Measurements from ENCODE around the gene LSM7. TPM values are rescaled to one million over a fixed set of nuclear protein-coding genes. Genes with fewer than 3 reads are reported as not detected.

LSM7 gene
- polyA plus RNA-seq, 1 donor from 2014 or later, result 550 TPM

- H3K79me2 ChIP-seq (replicated peaks; ENCODE audit: insufficient read depth, low read length), result no peaks in the 10 kb centered on the region
- H2AFZ ChIP-seq (ENCODE audit: low read depth, low read length), result no peak overlapping the region
- H3K9ac ChIP-seq (ENCODE audit: low read length), result no peak overlapping the region
- H4K20me1 ChIP-seq (ENCODE audit: insufficient read depth), result no peaks in the 10 kb centered on the region
- peaks cover 3% of the 10 kb centered on the region for H3K36me3 ChIP-seq (ENCODE audit: insufficient read depth, low read length)
- H3K9me2 ChIP-seq (ENCODE audit: insufficient read depth, low read length), result no peaks in the 10 kb centered on the region
- H3K27ac ChIP-seq (ENCODE audit: low read length), result no peak overlapping the region
- no peaks in the 10 kb centered on the region for H3F3A ChIP-seq (ENCODE audit: insufficient read depth, low read length, poor library complexity, severe bottlenecking)
- TF ChIP-seq SMC3 (conservative IDR thresholded peaks at IDR 0.05; ENCODE audit: poor library complexity) (no peak), TAF1 (IDR thresholded peaks at IDR 0.05; ENCODE audit: low read depth) (no peak), RAD21 (conservative IDR thresholded peaks at IDR 0.05) (no peak), POLR2AphosphoS5 (IDR thresholded peaks at IDR 0.05) (no peak), EZH2 (IDR thresholded peaks at IDR 0.05; ENCODE audit: borderline replicate concordance, insufficient read depth, low read length, poor library complexity, severe bottlenecking) (no peak), CTCF (IDR thresholded peaks at IDR 0.05; ENCODE audit: poor library complexity, severe bottlenecking) (no peak), MXI1 (conservative IDR thresholded peaks at IDR 0.05; ENCODE audit: poor library complexity, severe bottlenecking) (no peak), EP300 (conservative IDR thresholded peaks at IDR 0.05; ENCODE audit: poor library complexity, severe bottlenecking) (no peak), REST (IDR thresholded peaks at IDR 0.05; ENCODE audit: borderline replicate concordance) (no peak)
- no peaks in the 10 kb centered on the region for H3K9me3 ChIP-seq (ENCODE audit: low read length)
- H3K27me3 ChIP-seq (ENCODE audit: insufficient read depth, low read depth, low read length), result no peaks in the 10 kb centered on the region
- H3K4me3 ChIP-seq (ENCODE audit: low read length), result no peak overlapping the region
- no peak overlapping the region for H3K4me2 ChIP-seq (ENCODE audit: low read length)
These were observed 17.6 kb upstream of the LSM7 start for GRCh38 chr19:2345794-2346663.

- no peaks in the 10 kb centered on the region for H3K9me2 ChIP-seq (ENCODE audit: insufficient read depth, low read length)
- no peak for TF ChIP-seq POLR2AphosphoS5 (IDR thresholded peaks at IDR 0.05)
- TF ChIP-seq EP300 (conservative IDR thresholded peaks at IDR 0.05; ENCODE audit: poor library complexity, severe bottlenecking), result no peak
- H4K20me1 ChIP-seq (ENCODE audit: insufficient read depth), result no peaks in the 10 kb centered on the region
- H3F3A ChIP-seq (ENCODE audit: insufficient read depth, low read length, poor library complexity, severe bottlenecking), result no peaks in the 10 kb centered on the region
- no peaks in the 10 kb centered on the region for H3K79me2 ChIP-seq (replicated peaks; ENCODE audit: insufficient read depth, low read length)
- no peak overlapping the region for H3K9ac ChIP-seq (ENCODE audit: low read length)
- no peak overlapping the region for H2AFZ ChIP-seq (ENCODE audit: low read depth, low read length)
- H3K9me3 ChIP-seq (ENCODE audit: low read length), result no peaks in the 10 kb centered on the region
- H3K4me3 ChIP-seq (ENCODE audit: low read length), result no peak overlapping the region
- no peaks in the 10 kb centered on the region for H3K27me3 ChIP-seq (ENCODE audit: insufficient read depth, low read depth, low read length)
- no peak overlapping the region for H3K27ac ChIP-seq (ENCODE audit: low read length)
- no peak overlapping the region for H3K4me2 ChIP-seq (ENCODE audit: low read length)
- peaks cover 3% of the 10 kb centered on the region for H3K36me3 ChIP-seq (ENCODE audit: insufficient read depth, low read length)
These were observed 16.7 kb upstream of the LSM7 start for GRCh38 chr19:2345076-2345475.

Measured in neural cell (in vitro differentiated cells).